EL (cell line): ENCODE measurements around the gene RAB17.

Source experiments
- DNase-seq: peaks from one replicate; pipeline ENCODE4 v3.0.0-alpha.2; 2016

The RAB17 gene

GRCh38 chr2:237575869-237576862, 14.4 kb downstream of the RAB17 start:
- DNase-seq, result no peak

DNA sequence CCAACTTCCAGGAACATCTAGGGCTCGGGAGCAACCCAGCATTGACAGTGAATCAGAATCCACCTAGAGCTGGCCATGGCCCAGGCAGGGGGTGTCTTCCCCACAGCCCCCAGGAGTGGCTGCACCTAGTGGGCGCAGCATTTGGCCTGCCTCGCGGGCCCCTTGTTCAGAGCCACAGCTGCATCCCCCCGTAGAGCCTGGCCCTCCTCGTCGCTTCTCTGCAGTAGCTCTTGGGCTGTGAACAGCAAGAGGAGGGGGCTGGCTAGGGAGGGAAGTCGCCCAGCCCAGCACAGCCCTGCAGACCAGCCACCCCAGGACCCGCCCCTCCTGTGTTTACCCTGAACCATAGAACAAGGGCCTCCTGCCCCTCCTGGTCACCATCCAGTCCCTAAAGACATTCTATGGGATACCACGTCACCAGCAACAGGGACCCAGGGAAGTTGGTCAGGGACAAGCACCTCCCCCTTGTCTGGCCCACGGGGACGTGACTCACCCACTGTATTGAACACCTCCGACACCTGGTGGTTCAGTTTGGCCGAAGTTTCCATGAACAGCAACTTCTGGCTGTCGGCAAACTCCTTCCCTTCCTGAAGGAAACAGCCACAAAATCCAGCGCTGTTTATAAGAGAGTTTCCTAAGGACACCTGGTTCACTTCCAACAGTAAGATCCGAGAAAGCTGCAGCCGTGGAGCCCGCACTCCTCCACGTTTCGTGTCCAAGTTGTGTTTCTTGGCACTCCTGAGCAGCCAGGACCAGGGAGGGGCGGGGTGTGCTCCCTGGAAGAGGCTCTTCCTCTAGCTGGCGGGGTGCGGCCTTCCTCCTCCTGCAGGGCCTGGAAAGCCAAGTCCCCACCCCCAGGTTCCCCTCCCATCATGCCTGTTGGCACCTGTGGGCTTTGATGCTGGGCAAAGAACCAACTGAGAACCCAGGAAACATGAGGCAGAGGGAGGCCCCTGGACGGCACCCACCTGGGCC, 15.4 kb downstream of the RAB17 start:
- DNase-seq, result no peak

DNA sequence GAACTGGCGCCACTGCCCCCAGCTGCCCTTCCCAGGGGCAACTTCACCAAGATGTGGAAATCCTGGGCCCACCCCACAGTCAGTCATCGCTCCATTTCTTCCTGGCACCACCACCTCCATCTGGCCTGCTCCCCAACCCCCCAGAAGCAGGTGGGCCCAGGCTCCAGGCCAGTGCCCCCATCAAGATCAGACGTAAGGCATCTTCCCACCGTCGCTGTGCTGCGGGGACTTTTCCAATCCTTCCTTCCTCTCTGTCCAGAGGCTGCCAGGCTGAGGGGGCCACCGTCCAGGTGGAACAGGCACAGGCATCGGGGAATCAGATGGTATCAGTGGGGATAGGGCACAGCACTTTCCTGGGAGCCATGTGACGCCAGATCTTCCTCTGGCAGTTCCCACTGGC, 16.1 kb downstream of the RAB17 start:
- no peak for DNase-seq

DNA sequence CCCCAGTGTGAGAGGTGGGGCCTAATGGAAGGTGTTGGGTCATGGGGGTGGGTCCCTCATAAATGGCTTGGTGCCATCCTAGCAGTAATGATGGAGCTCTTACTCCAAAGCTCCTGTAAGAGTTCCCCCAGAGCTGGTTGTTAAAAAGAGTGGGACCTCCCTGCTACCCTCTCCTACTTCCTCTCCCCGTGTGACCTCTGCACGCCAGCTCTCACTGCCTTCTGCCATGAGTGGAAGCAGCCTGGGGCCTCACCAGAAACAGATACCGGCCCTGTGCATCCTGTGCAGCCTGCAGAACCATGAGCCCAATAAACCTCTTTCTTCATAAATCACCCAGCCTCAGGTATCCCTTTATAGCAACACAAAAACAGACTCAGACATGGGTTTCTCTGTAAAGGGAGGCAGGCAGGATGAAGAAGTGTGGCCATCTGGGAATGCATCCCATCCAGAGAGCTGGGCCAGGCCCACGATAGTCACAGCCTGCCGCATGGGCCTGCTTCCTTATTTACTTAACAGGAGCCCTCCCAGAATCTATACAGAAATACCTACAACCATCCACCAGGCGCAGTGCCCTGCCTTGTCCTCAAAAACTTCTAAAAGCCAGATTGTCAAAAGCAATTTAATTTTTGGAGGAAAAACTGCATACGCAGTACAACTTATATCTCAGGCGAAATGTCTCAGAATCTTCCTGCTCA, 16.7 kb downstream of the RAB17 start:
- no peak for DNase-seq

DNA sequence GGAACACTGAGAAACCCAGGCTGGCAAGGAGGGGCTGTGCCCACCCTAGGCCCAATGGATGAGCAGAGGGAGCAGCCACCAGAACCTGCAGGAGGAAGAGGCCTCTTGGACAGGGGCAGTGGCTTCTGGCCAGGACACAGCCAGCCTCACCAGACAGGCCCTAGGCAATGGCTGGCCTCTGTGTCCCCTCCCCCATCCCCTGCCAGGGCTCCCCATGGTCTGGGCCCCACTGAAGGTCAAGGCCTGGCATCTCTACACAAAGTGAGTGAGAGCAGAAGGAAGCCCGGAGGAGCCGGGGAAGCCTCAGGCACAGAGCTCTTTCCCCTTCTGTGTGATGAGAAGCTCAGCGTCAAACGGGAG, 17.8 kb downstream of the RAB17 start:
- no peak for DNase-seq

DNA sequence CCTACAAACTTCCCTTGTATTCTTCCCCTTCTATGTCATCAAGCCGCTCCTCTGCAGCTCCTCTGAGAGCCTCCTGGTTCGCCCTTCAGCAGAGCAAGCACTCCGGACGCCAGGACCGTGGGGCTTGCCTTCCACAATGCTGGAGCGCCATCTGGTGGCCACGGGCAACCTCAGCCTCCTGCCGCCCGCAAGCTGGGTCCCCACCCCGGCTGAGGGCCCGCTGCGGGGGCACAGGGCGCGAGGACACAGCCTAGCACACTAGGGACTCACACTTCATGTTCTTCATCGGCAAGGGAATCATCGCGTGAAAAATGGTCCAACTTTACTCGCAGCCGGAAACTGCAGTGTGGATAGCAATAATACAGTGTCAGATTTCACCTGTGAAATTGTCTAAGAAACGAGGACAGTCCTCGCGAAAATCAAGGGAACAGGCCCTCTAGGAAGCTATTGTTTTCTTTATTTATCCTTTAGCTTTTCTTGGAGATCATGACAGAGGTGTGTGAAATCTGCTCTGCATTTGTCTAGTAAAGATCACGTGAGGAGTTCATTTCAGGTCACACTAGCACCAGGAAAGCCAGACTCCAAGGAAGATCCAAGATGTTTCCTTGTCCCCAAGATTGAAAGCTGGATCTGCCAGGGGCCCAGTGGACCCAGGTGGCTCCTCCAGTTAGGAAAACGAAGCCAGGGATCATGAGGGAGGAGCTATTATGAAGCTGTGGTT, 18.4 kb downstream of the RAB17 start:
- peak; percentile 87 for DNase-seq

DNA sequence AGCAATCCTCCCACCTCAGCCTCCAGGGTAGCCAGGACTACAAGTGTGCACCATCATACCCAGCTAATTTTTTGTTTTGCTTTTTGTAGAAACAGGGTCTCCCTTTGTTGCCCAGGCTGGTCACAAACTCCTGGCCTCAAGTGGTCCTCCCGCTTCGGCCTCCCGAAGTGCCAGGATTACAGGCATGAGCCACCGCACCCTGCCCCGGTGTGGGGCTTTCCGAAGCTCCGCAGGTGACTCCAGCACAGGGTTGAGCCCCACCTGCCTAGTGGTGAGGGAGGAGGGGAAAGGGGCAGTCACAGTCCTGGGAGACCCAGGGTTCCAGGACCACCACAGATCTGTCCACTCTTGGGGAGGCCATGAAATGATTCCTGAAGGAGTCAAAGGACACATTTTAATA, 19.0 kb downstream of the RAB17 start:
- DNase-seq, result no peak

GRCh38 chr2:237570776-237571335, 19.7 kb downstream of the RAB17 start:
- DNase-seq, result no peak

DNA sequence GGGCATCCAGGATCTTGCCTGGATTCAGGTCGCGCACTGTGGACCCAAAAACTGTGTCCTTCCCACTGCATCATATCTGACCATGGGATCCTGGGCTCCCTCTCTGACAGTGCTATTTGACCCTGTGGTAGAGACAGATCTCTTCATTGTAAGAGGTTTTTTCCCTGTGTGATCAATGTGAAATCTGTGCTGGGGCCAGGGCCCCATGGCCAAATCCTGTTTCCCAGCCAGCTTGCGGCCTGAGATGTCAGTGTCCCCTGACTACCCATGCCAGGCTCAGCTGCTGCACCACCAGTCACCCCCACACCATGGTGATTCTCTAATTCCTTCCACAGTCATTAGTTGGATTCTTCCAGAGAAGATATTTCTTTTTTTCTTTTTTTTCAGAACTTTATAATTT, 20.6 kb downstream of the RAB17 start:
- DNase-seq, result no peak

- DNase-seq, result no peak
Observed at GRCh38 chr2:237569041-237569440, 21.5 kb downstream of the RAB17 start.

GRCh38 chr2:237568121-237568660, 22.3 kb downstream of the RAB17 start:
- DNase-seq, result no peak

- no peak for DNase-seq
Observed at GRCh38 chr2:237567276-237568029, 23.1 kb downstream of the RAB17 start.

GRCh38 chr2:237566401-237567235, 23.9 kb downstream of the RAB17 start, which contains the start of gene PRLH:
Gene PRLH (plus strand): TSS chr2:237566574. CDS start chr2:237566574, 0 bp downstream.
- DNase-seq, result no peak

GRCh38 chr2:237565974-237566373, 24.6 kb downstream of the RAB17 start:
- DNase-seq, result no peak

GRCh38 chr2:237564526-237565131, 25.9 kb downstream of the RAB17 start:
- DNase-seq, result no peak

DNA sequence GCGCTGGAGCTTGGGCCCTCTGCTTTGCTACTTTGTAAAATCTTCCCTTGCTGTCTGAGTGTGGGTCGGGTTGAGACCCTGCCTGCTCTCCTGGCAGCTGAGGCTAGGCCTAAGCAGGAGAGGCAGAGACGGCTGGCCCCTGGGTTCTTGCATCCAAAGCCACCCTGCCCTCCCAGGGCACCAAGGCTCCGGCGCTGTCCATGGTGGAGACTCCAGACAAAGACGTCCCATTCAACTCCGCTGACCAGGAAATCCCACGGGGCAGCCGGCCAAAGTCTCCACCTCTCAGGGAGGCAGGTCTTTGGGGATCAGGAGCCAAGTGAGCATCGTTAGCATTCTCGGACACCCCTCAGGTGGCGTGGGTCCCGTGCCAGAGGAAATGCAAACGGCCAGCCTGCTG, 26.7 kb downstream of the RAB17 start:
- DNase-seq, result peak; percentile 12

DNA sequence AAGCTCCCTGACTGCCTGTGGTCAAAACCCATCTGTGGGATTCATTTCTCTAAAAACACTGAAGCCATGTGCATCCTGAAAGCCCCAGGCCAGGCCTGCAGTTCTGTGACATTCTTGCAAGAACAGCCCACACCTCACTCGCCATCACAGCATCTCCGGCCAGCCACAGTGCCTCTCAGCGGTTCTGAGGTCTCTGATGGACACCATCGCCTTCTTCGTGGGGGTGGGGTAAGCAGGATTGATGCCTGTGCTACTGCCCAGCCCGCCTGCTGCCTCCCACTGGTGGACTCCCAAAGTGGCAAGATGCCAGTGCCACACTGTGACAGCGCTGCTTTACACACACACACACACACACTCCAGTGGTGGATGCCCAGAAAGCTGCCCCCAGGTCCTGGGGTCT, 29.3 kb downstream of the RAB17 start:
- no peak for DNase-seq

GRCh38 chr2:237558961-237559641, 31.4 kb downstream of the RAB17 start:
- peak; percentile 91 for DNase-seq

DNA sequence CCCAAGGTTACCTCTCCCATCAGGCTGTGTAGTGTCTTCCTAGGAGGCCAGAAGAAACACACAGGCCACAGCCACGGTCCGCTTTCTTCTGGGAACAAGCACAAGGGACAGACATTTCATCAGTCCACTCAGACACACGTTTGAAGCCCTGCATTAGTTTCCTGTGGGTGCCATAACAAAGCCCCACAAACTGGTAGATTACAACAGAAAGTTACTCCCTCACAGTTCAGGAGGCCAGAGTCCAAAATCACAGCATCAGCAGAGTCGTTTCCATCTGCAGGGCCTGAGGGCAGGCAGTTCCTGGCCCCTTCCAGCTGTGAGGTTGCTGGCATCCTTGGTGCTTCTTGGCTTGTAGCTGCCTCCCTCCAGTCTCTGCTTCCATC, 32.9 kb downstream of the RAB17 start:
- no peak for DNase-seq
